GM12878 (cell line): ENCODE results near the gene CNRIP1. TPM values are rescaled to one million over a fixed set of nuclear protein-coding genes. Genes with fewer than 3 reads are reported as not detected.

Source experiments
- ATAC-seq: fragments of 200-7000 bp; cut with Tn5 transposase; 3 replicates; pipeline ENCODE4 v1.9.1; 2020; ENCODE audit warnings: mild to moderate bottlenecking, moderate library complexity
- BruUV-seq: library from RNA; stranded (reverse); fragments of 400-500 nt; replicated peaks from 2 replicates; lab custom pipeline; 2021; lab: Mats Ljungman, UMichigan
- CTCF ChIA-PET: fragments of 300-600 bp; sonication (Branson Sonifier 250); formaldehyde crosslinking; extraction: SDS; loops from one replicate; lab custom pipeline; 2021; ENCODE audit warnings: inconsistent platforms; lab: Yijun Ruan, JAX
- POLR2A ChIA-PET: fragments of 350-600 bp; formaldehyde crosslinking; extraction: SDS; loops from one replicate; lab custom pipeline; 2021; ENCODE audit warnings: inconsistent platforms; lab: Charles Lee
- RAD21 ChIA-PET: fragments of 300-600 bp; sonication (Branson Sonifier 250); formaldehyde crosslinking; loops from one replicate; lab custom pipeline; 2023; ENCODE audit warnings: antibody characterized with exemption; ENCODE audit not compliant: unreplicated experiment; lab: Charles Lee
- SMC1A ChIA-PET: fragments of 300-600 bp; sonication (Branson Sonifier 250); formaldehyde crosslinking; loops from one replicate; lab custom pipeline; 2023; ENCODE audit not compliant: unreplicated experiment, uncharacterized antibody; lab: Charles Lee
- DNase-seq: peaks from one replicate; pipeline ENCODE4 v3.0.0-alpha.2; 2011; ENCODE audit warnings: low read depth, low spot score
- FAIRE-seq: peaks from 3 replicates; lab custom pipeline; 2011; peaks lifted over from hg19 to GRCh38; lab: Jason Lieb, UNC
- H2AFZ ChIP-seq: 2 replicates; pipeline ENCODE4 v1.6.0; 2011; ENCODE audit warnings: low read depth, low read length, control low read depth; ENCODE audit not compliant: control insufficient read depth
- H3K27ac ChIP-seq: 2 replicates; pipeline ENCODE4 v1.5.1; 2011; ENCODE audit warnings: control low read depth; ENCODE audit not compliant: control insufficient read depth, insufficient read depth
- H3K27me3 ChIP-seq, 2 experiments: replicated peaks in 1 of 2; 2 replicates each; pipeline versions ENCODE4 v1.6.0 to v1.6.1; 2011; ENCODE audit warnings: low read length in 1 of 2; ENCODE audit not compliant: control insufficient read depth in 2 of 2, insufficient read depth in 2 of 2
- H3K36me3 ChIP-seq, 2 experiments: 2 replicates each; pipeline ENCODE4 v1.5.1; 2011; ENCODE audit warnings: low read length in 1 of 2; ENCODE audit not compliant: control insufficient read depth in 2 of 2, insufficient read depth in 2 of 2
- H3K4me1 ChIP-seq: 2 replicates; pipeline ENCODE4 v1.6.1; 2011; ENCODE audit warnings: mild to moderate bottlenecking, low read length, moderate library complexity, mixed read lengths; ENCODE audit not compliant: control insufficient read depth, insufficient read depth
- H3K4me2 ChIP-seq: 2 replicates; pipeline ENCODE4 v1.6.0; 2011; ENCODE audit warnings: control low read depth; ENCODE audit not compliant: control insufficient read depth, insufficient read depth
- H3K4me3 ChIP-seq: fragments of 200-600 bp; sonication (generic); 2 replicates; pipeline ENCODE4 v1.5.1; 2016
- H3K79me2 ChIP-seq: 2 replicates; pipeline ENCODE4 v1.6.0; 2011; ENCODE audit warnings: low read length; ENCODE audit not compliant: control insufficient read depth, insufficient read depth
- H3K9ac ChIP-seq: 2 replicates; pipeline ENCODE4 v1.8.0; 2011; ENCODE audit warnings: low read length, control low read depth, mixed read lengths; ENCODE audit not compliant: control insufficient read depth, insufficient read depth
- H3K9me3 ChIP-seq: replicated peaks from 3 replicates; pipeline ENCODE4 v1.5.1; 2011; ENCODE audit warnings: mild to moderate bottlenecking, low read length; ENCODE audit not compliant: control insufficient read depth, insufficient read depth
- H4K20me1 ChIP-seq: 2 replicates; pipeline ENCODE4 v1.6.0; 2011; ENCODE audit not compliant: control insufficient read depth, insufficient read depth
- CHD4 ChIP-seq: fragments of 200-600 bp; sonication (generic); IDR thresholded peaks from 2 replicates; pipeline ENCODE4 v1.6.1; 2016; ENCODE audit warnings: mild to moderate bottlenecking
- SUPT20H ChIP-seq: IDR thresholded peaks from 2 replicates; pipeline ENCODE4 v1.6.1; 2011; ENCODE audit warnings: low read depth, mild to moderate bottlenecking, low read length, moderate library complexity, borderline replicate concordance; ENCODE audit not compliant: control insufficient read depth
- WGBS: methylation state at CpG from one replicate; pipeline ENCODE4 v1.1.6; 2016; ENCODE audit warnings: low lambda C conversion rate; ENCODE audit not compliant: insufficient replicate concordance, insufficient coverage; ENCODE audit errors: missing lambda C conversion rate; 5-methylcytosine and 5-hydroxymethylcytosine counted together
- in situ Hi-C: fragments of 300-500 bp; cut with MboI; formaldehyde crosslinking; loops from 9 replicates; pipeline ENCODE4 v1.14.3; 2018; ENCODE audit warnings: mixed read lengths
- intact Hi-C: fragments of 100-400 bp; cut with micrococcal nuclease; formaldehyde crosslinking; loops from one replicate; pipeline ENCODE4 v1.14.2; 2022; ENCODE audit not compliant: unreplicated experiment
- polyA plus RNA-seq, 11 experiments: library from polyadenylated mRNA; depleted of rRNA in 4 of 11; unstranded in 6 of 11; stranded (reverse) in 5 of 11; fragments of >200 nt; fragmentation: Nextera tagmentation in 4 of 11; fragmentation: Illumina TruSeq in 1 of 11; extraction: Ambion mirVana in 4 of 11; extraction: Trizol in 1 of 11; gene quantifications; 1 replicate in 1 of 11; 2 replicates in 10 of 11; pipeline versions ENCODE4 v1.2.1 to v1.2.3, GENCODE V29; 2011 to 2016; ENCODE audit warnings: inconsistent platforms in 2 of 11, missing spikeins in 2 of 11, low read depth in 1 of 11
- total RNA-seq, 4 experiments: library from RNA; depleted of rRNA in 3 of 4; stranded (reverse); fragments of >200 nt in 3 of 4; fragmentation: Illumina TruSeq in 1 of 4; extraction: Trizol in 1 of 4; gene quantifications; 2 replicates each; pipeline versions ENCODE4 v1.2.1 to v1.2.3, GENCODE V29; 2013 to 2021
- TF ChIP-seq, protein P1 (sequence below): IDR thresholded peaks from 2 replicates; pipeline ENCODE4 v1.6.1; 2011; ENCODE audit warnings: borderline replicate concordance, low read depth, mild to moderate bottlenecking, moderate library complexity, low read length; ENCODE audit not compliant: insufficient read depth, poor library complexity, severe bottlenecking
- TF ChIP-seq, protein P2 (sequence below): fragments of 450-650 bp; IDR thresholded peaks from 2 replicates; pipeline ENCODE4 v1.6.1; 2017; ENCODE audit warnings: antibody characterized with exemption, mild to moderate bottlenecking, moderate library complexity

The CNRIP1 gene
- total and polyA plus RNA-seq, 10 of the 15 experiments (the other 5 are each of a cell fraction or from before 2014, with no cell fraction given): not detected

DNA sequence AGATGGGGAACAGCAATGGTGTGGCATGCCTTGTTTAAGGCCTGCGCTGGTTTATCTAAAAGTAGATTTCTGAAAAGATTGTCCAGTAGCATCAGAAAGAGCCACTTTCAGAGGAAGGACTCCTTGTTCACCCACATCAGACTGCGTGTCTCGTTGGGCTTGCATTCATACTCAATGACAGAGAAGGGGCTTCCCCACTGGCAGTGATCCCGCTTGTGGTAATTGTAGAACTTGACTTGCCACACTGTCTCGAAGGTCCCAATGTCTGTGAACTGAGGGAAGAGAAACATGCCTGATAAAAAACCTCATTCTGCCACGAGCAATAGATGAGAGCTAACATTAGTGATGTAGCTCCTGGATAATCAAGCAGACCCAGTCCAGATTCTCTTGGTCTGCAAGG lies 26.0 kb downstream of the CNRIP1 start:
- FAIRE-seq: no peak
- no peak overlapping the region for H3K4me3 ChIP-seq

More for the DNA sequence above, 26.0 kb downstream of the CNRIP1 start:
- no peak for DNase-seq
- in situ Hi-C loops: no loop called here
- H3K4me1 ChIP-seq: peaks cover 6% of the 10 kb centered on the region
- SMC1A ChIA-PET: interaction anchor here (0.8 to 2.5 kb wide), 13 partner anchors 8 to 172 kb away, joined by 3 to 15 read pairs (median 4); no protein-coding TSS in a partner anchor
- POLR2A ChIA-PET: interaction anchor here (0.6 kb wide), 1 partner anchor 132 kb away, joined by 3 read pairs; no protein-coding TSS in a partner anchor
- TF ChIP-seq CHD4 (no peak), SUPT20H (no peak)
- TF ChIP-seq, protein P1, sequence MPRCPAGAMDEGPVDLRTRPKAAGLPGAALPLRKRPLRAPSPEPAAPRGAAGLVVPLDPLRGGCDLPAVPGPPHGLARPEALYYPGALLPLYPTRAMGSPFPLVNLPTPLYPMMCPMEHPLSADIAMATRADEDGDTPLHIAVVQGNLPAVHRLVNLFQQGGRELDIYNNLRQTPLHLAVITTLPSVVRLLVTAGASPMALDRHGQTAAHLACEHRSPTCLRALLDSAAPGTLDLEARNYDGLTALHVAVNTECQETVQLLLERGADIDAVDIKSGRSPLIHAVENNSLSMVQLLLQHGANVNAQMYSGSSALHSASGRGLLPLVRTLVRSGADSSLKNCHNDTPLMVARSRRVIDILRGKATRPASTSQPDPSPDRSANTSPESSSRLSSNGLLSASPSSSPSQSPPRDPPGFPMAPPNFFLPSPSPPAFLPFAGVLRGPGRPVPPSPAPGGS: no peak
- TF ChIP-seq, protein P2, sequence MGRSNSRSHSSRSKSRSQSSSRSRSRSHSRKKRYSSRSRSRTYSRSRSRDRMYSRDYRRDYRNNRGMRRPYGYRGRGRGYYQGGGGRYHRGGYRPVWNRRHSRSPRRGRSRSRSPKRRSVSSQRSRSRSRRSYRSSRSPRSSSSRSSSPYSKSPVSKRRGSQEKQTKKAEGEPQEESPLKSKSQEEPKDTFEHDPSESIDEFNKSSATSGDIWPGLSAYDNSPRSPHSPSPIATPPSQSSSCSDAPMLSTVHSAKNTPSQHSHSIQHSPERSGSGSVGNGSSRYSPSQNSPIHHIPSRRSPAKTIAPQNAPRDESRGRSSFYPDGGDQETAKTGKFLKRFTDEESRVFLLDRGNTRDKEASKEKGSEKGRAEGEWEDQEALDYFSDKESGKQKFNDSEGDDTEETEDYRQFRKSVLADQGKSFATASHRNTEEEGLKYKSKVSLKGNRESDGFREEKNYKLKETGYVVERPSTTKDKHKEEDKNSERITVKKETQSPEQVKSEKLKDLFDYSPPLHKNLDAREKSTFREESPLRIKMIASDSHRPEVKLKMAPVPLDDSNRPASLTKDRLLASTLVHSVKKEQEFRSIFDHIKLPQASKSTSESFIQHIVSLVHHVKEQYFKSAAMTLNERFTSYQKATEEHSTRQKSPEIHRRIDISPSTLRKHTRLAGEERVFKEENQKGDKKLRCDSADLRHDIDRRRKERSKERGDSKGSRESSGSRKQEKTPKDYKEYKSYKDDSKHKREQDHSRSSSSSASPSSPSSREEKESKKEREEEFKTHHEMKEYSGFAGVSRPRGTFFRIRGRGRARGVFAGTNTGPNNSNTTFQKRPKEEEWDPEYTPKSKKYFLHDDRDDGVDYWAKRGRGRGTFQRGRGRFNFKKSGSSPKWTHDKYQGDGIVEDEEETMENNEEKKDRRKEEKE: no peak
- no peak overlapping the region for H3K9ac ChIP-seq
- WGBS: 75% methylated on average over 6 of the region's 6 CpGs
- intact Hi-C loops: loop anchor here (5.0 kb wide), 1 partner anchor 149 kb away; no protein-coding TSS in a partner anchor
- H3K27me3 ChIP-seq: no peaks in the 10 kb centered on the region
- H4K20me1 ChIP-seq: no peaks in the 10 kb centered on the region
- H3K9me3 ChIP-seq: no peaks in the 10 kb centered on the region
- H2AFZ ChIP-seq: no peak overlapping the region; the same call in 1 of the 2 replicates
- no peaks in the 10 kb centered on the region for H3K36me3 ChIP-seq
- H3K27ac ChIP-seq: no peak overlapping the region
- no peaks in the 10 kb centered on the region for H3K79me2 ChIP-seq
- no peak; the same call in 2 of the 3 replicates for ATAC-seq
- CTCF ChIA-PET: interaction anchor here (0.9 to 3.9 kb wide), 13 partner anchors 9 to 262 kb away, joined by 3 to 45 read pairs (median 6); no protein-coding TSS in a partner anchor
- H3K4me2 ChIP-seq: no peak overlapping the region
- RAD21 ChIA-PET: interaction anchor here (0.9 to 6.7 kb wide), 4 partner anchors 40 to 171 kb away, joined by 3 to 25 read pairs (median 12); no protein-coding TSS in a partner anchor
- no TSS peak for BruUV-seq
